ENCODE measurements around the gene CHMP1B. TPM values are rescaled to one million over a fixed set of nuclear protein-coding genes. Genes with fewer than 3 reads are reported as not detected.

CHMP1B gene
- total and polyA plus RNA-seq, 4 donors: 29.8 to 51.4 (median 34.5) TPM

DNA sequence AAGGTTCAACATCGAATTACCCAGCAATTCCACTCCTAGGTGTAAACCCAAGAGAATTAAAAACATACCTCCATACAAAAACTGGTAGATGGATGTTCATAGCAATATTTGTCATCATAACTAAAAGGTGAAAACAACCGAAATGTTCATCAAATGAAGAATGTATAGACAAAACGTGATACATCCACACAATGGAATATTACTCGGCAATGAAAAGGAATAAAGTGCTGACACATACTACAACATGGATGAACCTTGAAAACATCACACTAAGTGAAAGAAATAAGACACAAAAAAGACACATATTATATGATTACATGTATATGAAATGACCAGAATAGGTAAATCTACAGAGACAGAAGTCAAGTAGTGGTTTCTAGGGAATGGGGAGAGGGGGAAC is 20.6 kb upstream of the CHMP1B start:
- Histone ChIP-seq H3K27ac (ENCODE audit: low read depth, low read length) (no peak overlapping the region), H3K4me3 (ENCODE audit: low read depth, low read length) (no peak overlapping the region), H3K4me1 (ENCODE audit: control insufficient read depth, insufficient read depth, low read length) (peaks cover 3% of the 10 kb centered on the region), H3K9me3 (ENCODE audit: control insufficient read depth, insufficient read depth, low read length) (no peaks in the 10 kb centered on the region), H3K27me3 (ENCODE audit: control insufficient read depth, insufficient read depth, low read length) (no peaks in the 10 kb centered on the region), H3K36me3 (ENCODE audit: control insufficient read depth, insufficient read depth, low read length) (peaks cover 4% of the 10 kb centered on the region)
- DNase-seq (ENCODE audit: low read depth in 4 of 6, low spot score in 6 of 6): no peak
- no CpG with 5 or more reads among the region's 4 CpGs for WGBS (ENCODE audit: insufficient coverage)

DNA sequence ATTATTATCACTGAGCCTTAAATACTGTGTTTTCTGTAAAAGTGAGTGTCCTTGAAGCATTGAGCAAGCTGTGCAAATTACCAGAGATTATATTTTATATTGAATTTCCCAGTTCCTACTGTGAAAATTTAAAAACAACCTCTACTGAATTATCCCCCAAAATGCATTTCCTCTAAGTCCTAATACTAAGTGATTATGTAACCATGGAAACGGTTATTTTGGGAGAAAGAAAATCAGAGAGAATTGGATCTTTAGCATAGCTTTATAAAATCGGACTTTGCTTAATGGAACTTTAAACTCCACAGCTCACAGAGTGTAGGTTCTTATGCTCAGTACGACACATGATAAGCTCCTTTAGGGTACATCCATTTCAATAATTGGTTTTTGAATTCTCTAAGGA is 19.3 kb upstream of the CHMP1B start:
- Histone ChIP-seq H3K27ac (ENCODE audit: low read depth, low read length) (no peak overlapping the region), H3K4me1 (ENCODE audit: control insufficient read depth, insufficient read depth, low read length) (peaks cover 3% of the 10 kb centered on the region), H3K36me3 (ENCODE audit: control insufficient read depth, insufficient read depth, low read length) (no peaks in the 10 kb centered on the region), H3K4me3 (ENCODE audit: low read depth, low read length) (no peak overlapping the region), H3K9me3 (ENCODE audit: control insufficient read depth, insufficient read depth, low read length) (no peaks in the 10 kb centered on the region), H3K27me3 (ENCODE audit: control insufficient read depth, insufficient read depth, low read length) (no peaks in the 10 kb centered on the region)
- 83% methylated on average over 1 of the region's 3 CpGs for WGBS (ENCODE audit: insufficient coverage)
- peak in 3 of 6 donors; percentile 15 to 84 (median 47) for DNase-seq (ENCODE audit: low read depth in 4 of 6, low spot score in 6 of 6)

DNA sequence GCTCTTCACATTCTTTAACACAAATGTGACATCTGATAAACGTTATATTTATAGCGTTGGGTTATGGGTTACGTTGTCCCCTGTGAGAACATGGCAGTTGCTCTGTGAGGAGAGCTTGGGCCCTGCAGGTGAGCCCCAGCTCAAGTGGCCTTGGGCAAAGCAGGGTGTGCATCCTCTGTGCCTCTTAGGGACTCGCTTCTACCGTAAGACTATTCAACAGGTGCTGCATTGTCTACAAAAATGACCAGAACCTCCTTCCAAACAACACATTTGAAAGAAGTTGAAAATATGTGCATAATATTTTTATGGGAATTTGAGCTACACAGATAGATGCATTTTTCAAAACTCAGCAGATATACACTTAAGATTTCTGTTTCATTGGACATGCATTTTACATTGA is 16.4 kb upstream of the CHMP1B start:
- H3K27me3 ChIP-seq (ENCODE audit: control insufficient read depth, insufficient read depth, low read length): no peaks in the 10 kb centered on the region
- DNase-seq (ENCODE audit: low read depth in 4 of 6, low spot score in 6 of 6): no peak
- 90% methylated on average over 2 of the region's 5 CpGs for WGBS (ENCODE audit: insufficient coverage)
- H3K9me3 ChIP-seq (ENCODE audit: control insufficient read depth, insufficient read depth, low read length): no peaks in the 10 kb centered on the region
- no peak overlapping the region for H3K4me3 ChIP-seq (ENCODE audit: low read depth, low read length)
- no peak overlapping the region for H3K27ac ChIP-seq (ENCODE audit: low read depth, low read length)
- H3K4me1 ChIP-seq (ENCODE audit: control insufficient read depth, insufficient read depth, low read length): peaks cover 3% of the 10 kb centered on the region
- no peaks in the 10 kb centered on the region for H3K36me3 ChIP-seq (ENCODE audit: control insufficient read depth, insufficient read depth, low read length)

DNA sequence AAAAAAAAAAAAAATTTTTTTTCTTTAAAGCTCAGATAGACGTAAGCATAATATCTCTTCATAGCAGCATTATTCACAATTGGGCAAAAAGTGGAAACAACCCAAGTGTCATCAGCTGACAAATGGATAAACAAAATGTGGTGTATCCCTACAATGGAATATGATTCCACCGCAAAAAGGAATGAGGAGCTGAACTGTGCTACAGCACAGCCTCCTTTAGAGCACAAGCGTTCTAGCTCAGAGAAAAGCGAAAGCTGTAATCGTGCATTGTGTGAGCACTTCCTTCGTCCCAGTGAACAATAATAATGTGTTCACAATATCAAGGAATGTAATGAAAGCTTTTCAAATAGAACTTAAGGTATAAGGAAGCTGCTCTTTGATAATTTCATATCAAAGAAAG is 11.7 kb upstream of the CHMP1B start:
- DNase-seq (ENCODE audit: low read depth in 4 of 6, low spot score in 6 of 6): no peak
- Histone ChIP-seq H3K36me3 (ENCODE audit: control insufficient read depth, insufficient read depth, low read length) (no peaks in the 10 kb centered on the region), H3K27me3 (ENCODE audit: control insufficient read depth, insufficient read depth, low read length) (no peaks in the 10 kb centered on the region), H3K27ac (ENCODE audit: low read depth, low read length) (no peak overlapping the region), H3K4me1 (ENCODE audit: control insufficient read depth, insufficient read depth, low read length) (no peaks in the 10 kb centered on the region), H3K4me3 (ENCODE audit: low read depth, low read length) (no peak overlapping the region), H3K9me3 (ENCODE audit: control insufficient read depth, insufficient read depth, low read length) (no peaks in the 10 kb centered on the region)
- 100% methylated on average over 1 of the region's 6 CpGs for WGBS (ENCODE audit: insufficient coverage)

DNA sequence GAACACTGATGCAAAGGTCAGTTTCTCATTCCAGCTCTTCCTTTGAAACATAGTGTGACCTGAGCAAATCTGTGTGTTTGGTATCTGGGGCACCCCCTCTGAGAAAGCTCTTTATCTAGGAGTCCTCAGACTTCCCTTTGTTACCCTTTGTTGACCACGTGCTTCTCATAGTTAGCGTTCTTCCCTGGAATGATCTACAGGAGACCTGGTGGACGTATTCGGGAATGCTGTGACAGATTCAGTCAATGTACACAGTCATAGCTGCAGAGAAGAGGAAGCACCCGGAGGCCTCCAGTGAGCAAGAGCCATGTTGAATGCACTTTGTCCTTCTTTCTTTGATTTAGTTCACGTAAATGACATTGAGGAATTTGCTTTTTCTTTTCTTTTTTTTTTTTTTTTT is 10.7 kb upstream of the CHMP1B start:
- no peak for DNase-seq (ENCODE audit: low read depth in 4 of 6, low spot score in 6 of 6)
- WGBS (ENCODE audit: insufficient coverage): 47% methylated on average over 5 of the region's 6 CpGs
- no peak overlapping the region for H3K4me3 ChIP-seq (ENCODE audit: low read depth, low read length)

DNA sequence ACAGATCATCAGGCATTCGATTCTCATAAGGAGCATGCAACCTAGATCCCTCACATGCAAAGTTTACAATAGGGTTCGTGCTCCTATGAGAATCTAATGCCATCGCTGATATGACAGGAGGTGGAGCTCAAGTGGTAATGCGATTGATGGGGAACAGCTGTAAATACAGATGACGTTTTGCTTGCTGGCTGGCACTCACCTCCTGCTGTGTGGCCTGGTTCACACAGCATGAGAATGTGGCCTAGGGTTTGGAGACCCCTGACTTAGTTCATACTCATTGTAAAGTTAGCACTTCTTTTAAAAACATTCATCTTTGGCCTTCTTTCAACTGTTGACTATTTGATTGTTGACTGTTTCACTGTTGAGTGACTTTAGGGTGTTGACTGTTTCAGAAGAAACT is 8.7 kb upstream of the CHMP1B start:
- H3K9me3 ChIP-seq (ENCODE audit: control insufficient read depth, insufficient read depth, low read length): no peaks in the 10 kb centered on the region
- 61% methylated on average over 4 of the region's 5 CpGs for WGBS (ENCODE audit: insufficient coverage)
- no peak for DNase-seq (ENCODE audit: low read depth in 4 of 6, low spot score in 6 of 6)
- H3K4me1 ChIP-seq (ENCODE audit: control insufficient read depth, insufficient read depth, low read length): no peaks in the 10 kb centered on the region
- no peak overlapping the region for H3K4me3 ChIP-seq (ENCODE audit: low read depth, low read length)
- H3K27ac ChIP-seq (ENCODE audit: low read depth, low read length): no peak overlapping the region
- H3K27me3 ChIP-seq (ENCODE audit: control insufficient read depth, insufficient read depth, low read length): no peaks in the 10 kb centered on the region
- H3K36me3 ChIP-seq (ENCODE audit: control insufficient read depth, insufficient read depth, low read length): no peaks in the 10 kb centered on the region

More for the DNA sequence above, 10.7 kb upstream of the CHMP1B start:
- no peaks in the 10 kb centered on the region for H3K27me3 ChIP-seq (ENCODE audit: control insufficient read depth, insufficient read depth, low read length)
- no peaks in the 10 kb centered on the region for H3K4me1 ChIP-seq (ENCODE audit: control insufficient read depth, insufficient read depth, low read length)
- no peaks in the 10 kb centered on the region for H3K36me3 ChIP-seq (ENCODE audit: control insufficient read depth, insufficient read depth, low read length)
- H3K9me3 ChIP-seq (ENCODE audit: control insufficient read depth, insufficient read depth, low read length): no peaks in the 10 kb centered on the region
- no peak overlapping the region for H3K27ac ChIP-seq (ENCODE audit: low read depth, low read length)

DNA sequence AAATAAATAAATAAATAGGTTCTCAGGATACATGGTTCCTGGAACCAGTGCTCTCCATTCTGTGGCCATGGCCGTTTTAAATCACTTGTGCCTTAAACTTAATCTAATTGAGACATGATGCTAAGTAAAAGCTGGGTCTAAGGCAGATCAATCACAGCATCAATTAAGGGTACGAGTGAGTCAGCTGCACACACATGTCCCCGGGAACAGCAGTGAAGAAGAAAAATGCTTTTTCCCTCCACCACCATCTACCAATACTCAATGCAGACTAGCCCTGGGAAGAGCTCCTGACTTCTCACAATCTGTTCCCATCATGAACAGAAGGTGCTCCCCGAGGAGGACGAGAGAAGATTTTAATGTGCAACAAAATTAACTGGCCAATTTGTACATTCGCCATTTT is 6.8 kb upstream of the CHMP1B start:
- no peaks in the 10 kb centered on the region for H3K36me3 ChIP-seq (ENCODE audit: control insufficient read depth, insufficient read depth, low read length)
- WGBS (ENCODE audit: insufficient coverage): 60% methylated on average over 2 of the region's 6 CpGs
- no peak overlapping the region for H3K27ac ChIP-seq (ENCODE audit: low read depth, low read length)
- no peaks in the 10 kb centered on the region for H3K9me3 ChIP-seq (ENCODE audit: control insufficient read depth, insufficient read depth, low read length)
- H3K4me1 ChIP-seq (ENCODE audit: control insufficient read depth, insufficient read depth, low read length): peaks cover 5% of the 10 kb centered on the region
- DNase-seq (ENCODE audit: low read depth in 4 of 6, low spot score in 6 of 6): no peak
- no peak overlapping the region for H3K4me3 ChIP-seq (ENCODE audit: low read depth, low read length)
- no peaks in the 10 kb centered on the region for H3K27me3 ChIP-seq (ENCODE audit: control insufficient read depth, insufficient read depth, low read length)

DNA sequence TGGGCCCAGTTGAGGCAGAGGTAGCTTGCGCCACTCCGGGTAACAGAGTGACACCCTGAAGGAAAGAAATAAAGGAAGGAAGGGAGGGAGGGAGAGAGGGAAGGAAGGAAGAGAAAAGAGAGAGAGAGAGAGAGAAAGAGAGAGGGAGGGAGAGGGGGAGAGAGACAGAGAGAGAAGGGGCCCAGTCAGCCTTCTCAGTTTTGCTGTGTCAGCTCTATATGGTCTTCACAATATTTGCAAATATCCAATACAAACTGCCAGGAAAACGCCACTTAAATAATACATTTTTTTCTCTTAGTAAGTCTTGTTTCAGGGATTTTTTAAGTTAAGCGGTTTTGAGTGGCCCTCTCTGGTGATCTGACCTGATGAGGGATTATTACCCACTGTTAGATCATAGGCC is 5.6 kb upstream of the CHMP1B start:
- Histone ChIP-seq H3K9me3 (ENCODE audit: control insufficient read depth, insufficient read depth, low read length) (no peaks in the 10 kb centered on the region), H3K36me3 (ENCODE audit: control insufficient read depth, insufficient read depth, low read length) (no peaks in the 10 kb centered on the region), H3K27me3 (ENCODE audit: control insufficient read depth, insufficient read depth, low read length) (no peaks in the 10 kb centered on the region), H3K4me1 (ENCODE audit: control insufficient read depth, insufficient read depth, low read length) (peaks cover 12% of the 10 kb centered on the region), H3K4me3 (ENCODE audit: low read depth, low read length) (no peak overlapping the region), H3K27ac (ENCODE audit: low read depth, low read length) (no peak overlapping the region)
- WGBS (ENCODE audit: insufficient coverage): 92% methylated on average over 2 of the region's 4 CpGs
- DNase-seq (ENCODE audit: low read depth in 4 of 6, low spot score in 6 of 6): no peak

DNA sequence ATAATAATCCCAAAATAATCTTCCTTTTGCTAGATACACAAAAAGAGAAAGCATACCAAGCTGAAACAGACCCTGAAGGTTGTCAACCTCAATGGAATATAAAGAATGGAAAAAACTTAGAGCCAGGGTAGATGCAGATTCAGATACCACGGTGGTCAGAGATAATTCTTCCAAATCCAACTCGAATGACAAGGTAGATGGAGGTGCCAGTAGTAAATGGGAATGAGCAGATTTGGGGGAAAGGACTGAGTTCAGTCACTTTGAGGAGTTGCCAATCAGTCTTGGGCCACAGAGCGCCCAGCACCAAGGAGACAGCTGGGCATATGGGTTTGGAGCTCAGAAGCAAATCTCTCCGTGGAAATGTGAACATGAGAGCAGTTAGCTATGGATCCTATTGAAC is 3.4 kb upstream of the CHMP1B start:
- Histone ChIP-seq H3K4me3 (ENCODE audit: low read depth, low read length) (no peak overlapping the region), H3K4me1 (ENCODE audit: control insufficient read depth, insufficient read depth, low read length) (peaks cover 15% of the 10 kb centered on the region), H3K9me3 (ENCODE audit: control insufficient read depth, insufficient read depth, low read length) (no peaks in the 10 kb centered on the region), H3K27ac (ENCODE audit: low read depth, low read length) (no peak overlapping the region), H3K27me3 (ENCODE audit: control insufficient read depth, insufficient read depth, low read length) (no peaks in the 10 kb centered on the region), H3K36me3 (ENCODE audit: control insufficient read depth, insufficient read depth, low read length) (no peaks in the 10 kb centered on the region)
- WGBS (ENCODE audit: insufficient coverage): 88% methylated on average over 4 of the region's 4 CpGs
- DNase-seq (ENCODE audit: low read depth in 4 of 6, low spot score in 6 of 6): no peak

DNA sequence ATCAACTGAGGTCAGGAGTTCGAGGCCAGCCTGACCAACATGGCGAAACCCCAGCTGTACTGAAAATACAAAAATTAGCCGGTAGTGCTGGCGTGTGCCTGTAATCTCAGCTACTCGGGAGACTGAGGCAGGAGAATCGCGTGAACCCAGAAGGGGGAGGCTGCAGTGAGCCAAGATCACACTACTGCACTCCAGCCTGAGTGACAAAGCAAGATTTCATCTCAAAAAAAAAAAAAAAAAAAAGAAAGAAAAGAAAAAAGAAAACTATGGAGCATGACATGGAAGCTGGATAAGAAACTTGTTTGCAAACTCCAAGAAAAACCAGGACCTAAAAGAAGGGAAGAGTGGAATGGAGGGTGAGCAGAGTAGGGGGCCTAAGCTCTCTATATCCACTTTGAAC is 1.9 kb upstream of the CHMP1B start:
- WGBS (ENCODE audit: insufficient coverage): 100% methylated on average over 4 of the region's 7 CpGs
- no peak for DNase-seq (ENCODE audit: low read depth in 4 of 6, low spot score in 6 of 6)
- Histone ChIP-seq H3K9me3 (ENCODE audit: control insufficient read depth, insufficient read depth, low read length) (no peaks in the 10 kb centered on the region), H3K4me3 (ENCODE audit: low read depth, low read length) (peak overlapping the region; percentile 85), H3K36me3 (ENCODE audit: control insufficient read depth, insufficient read depth, low read length) (no peaks in the 10 kb centered on the region), H3K27ac (ENCODE audit: low read depth, low read length) (peak overlapping the region; percentile 94), H3K4me1 (ENCODE audit: control insufficient read depth, insufficient read depth, low read length) (peaks cover 19% of the 10 kb centered on the region), H3K27me3 (ENCODE audit: control insufficient read depth, insufficient read depth, low read length) (no peaks in the 10 kb centered on the region)
